ENCODE measurements around the gene KRTAP4-4. TPM values are rescaled to one million over a fixed set of nuclear protein-coding genes. Genes with fewer than 3 reads are reported as not detected.

KRTAP4-4 gene
- total and polyA plus RNA-seq, 2 of the 13 experiments (the other 11 are each of a cell fraction or from before 2014, with no cell fraction given): not detected

GRCh38 chr17:41131979-41132378 is 28.6 kb downstream of the KRTAP4-4 start:
- Histone ChIP-seq H3K4me1 (ENCODE audit: insufficient read depth, low read length) (no peaks in the 10 kb centered on the region), H3K27me3 (ENCODE audit: control insufficient read depth in 1 of 2, insufficient read depth in 2 of 2, low read length in 2 of 2) (0 out of 5 replicates have a peak, but pooled peaks cover 0 to 3% of the 10 kb centered on the region in 2 experiments), H3K36me3 (replicated peaks in 1 of 2; ENCODE audit: control insufficient read depth in 1 of 2, insufficient read depth in 2 of 2, low read length in 2 of 2) (no peaks in the 10 kb centered on the region), H3K4me3 (replicated peaks in 1 of 3; ENCODE audit: insufficient read depth in 1 of 3, low read depth in 2 of 3, low read length in 3 of 3) (no peak overlapping the region), H3K27ac (ENCODE audit: extremely low read length, insufficient read depth, low read length) (no peak overlapping the region), H3K9me3 (ENCODE audit: low read length) (no peaks in the 10 kb centered on the region), H3K9ac (ENCODE audit: insufficient read depth, low read depth, low read length) (no peak overlapping the region), H4K20me1 (ENCODE audit: insufficient read depth, low read length) (no peaks in the 10 kb centered on the region), H3K4me2 (ENCODE audit: low read depth, low read length) (no peak overlapping the region), H2AFZ (ENCODE audit: low read length) (no peak overlapping the region), H3K79me2 (ENCODE audit: insufficient read depth, low read length) (no peaks in the 10 kb centered on the region)
- in situ Hi-C loops (cut with HindIII; ENCODE audit: extremely low pct_ligation_motif_present, low pct_unique_long_range_greater_than_20kb): no loop called here
- FAIRE-seq: no peak
- TF ChIP-seq ZNF275 (CRISPR knock-in tag; IDR thresholded peaks at IDR 0.05; ENCODE audit: borderline replicate concordance) (no peak), KLF12 (CRISPR knock-in tag; IDR thresholded peaks at IDR 0.05; ENCODE audit: borderline replicate concordance) (no peak), BRCA1 (CRISPR knock-in tag; IDR thresholded peaks at IDR 0.05) (no peak)
- intact Hi-C loops (cut with micrococcal nuclease; ENCODE audit: unreplicated experiment): no loop called here
- ChIA-PET POLR2A (no interaction called here), CTCF (ENCODE audit: low intra/inter-chr PET ratio, low total read pairs) (no interaction called here)
- DNase-seq (ENCODE audit: low spot score): peak; percentile 23
- WGBS (ENCODE audit: low lambda C conversion rate): 51% methylated on average over 3 of the region's 3 CpGs
- no TSS peak for BruUV-seq (replicated peaks)
- no peak for ATAC-seq

- Histone ChIP-seq H3K79me2 (ENCODE audit: insufficient read depth, low read length) (no peaks in the 10 kb centered on the region), H3K36me3 (replicated peaks in 1 of 2; ENCODE audit: control insufficient read depth in 1 of 2, insufficient read depth in 2 of 2, low read length in 2 of 2) (no peaks in the 10 kb centered on the region), H4K20me1 (ENCODE audit: insufficient read depth, low read length) (no peaks in the 10 kb centered on the region), H3K4me1 (ENCODE audit: insufficient read depth, low read length) (no peaks in the 10 kb centered on the region), H3K9ac (ENCODE audit: insufficient read depth, low read depth, low read length) (no peak overlapping the region), H3K4me3 (replicated peaks in 1 of 3; ENCODE audit: insufficient read depth in 1 of 3, low read depth in 2 of 3, low read length in 3 of 3) (no peak overlapping the region), H3K9me3 (ENCODE audit: low read length) (no peaks in the 10 kb centered on the region), H2AFZ (ENCODE audit: low read length) (no peak overlapping the region), H3K27me3 (ENCODE audit: control insufficient read depth in 1 of 2, insufficient read depth in 2 of 2, low read length in 2 of 2) (0 out of 5 replicates have a peak, but pooled peaks cover 0 to 3% of the 10 kb centered on the region in 2 experiments), H3K4me2 (ENCODE audit: low read depth, low read length) (no peak overlapping the region), H3K27ac (ENCODE audit: extremely low read length, insufficient read depth, low read length) (no peak overlapping the region)
- intact Hi-C loops (cut with micrococcal nuclease; ENCODE audit: unreplicated experiment) (no loop called here), in situ Hi-C loops (cut with HindIII; ENCODE audit: extremely low pct_ligation_motif_present, low pct_unique_long_range_greater_than_20kb) (no loop called here)
- WGBS (ENCODE audit: low lambda C conversion rate): 2% methylated on average over 1 of the region's 1 CpG
- ChIA-PET POLR2A (no interaction called here), CTCF (ENCODE audit: low intra/inter-chr PET ratio, low total read pairs) (no interaction called here)
- BruUV-seq (replicated peaks): no TSS peak
- no peak for DNase-seq (ENCODE audit: low spot score)
- no peak for ATAC-seq
- TF ChIP-seq ZNF333 (CRISPR knock-in tag; IDR thresholded peaks at IDR 0.05; ENCODE audit: borderline replicate concordance) (no peak), PCBP2 (optimal IDR thresholded peaks at IDR 0.05; ENCODE audit: low read depth, low read length, poor library complexity, severe bottlenecking) (no peak), ASH2L (IDR thresholded peaks at IDR 0.05; ENCODE audit: insufficient read length, low read depth, low read length) (no peak), TBX2 (CRISPR knock-in tag; IDR thresholded peaks at IDR 0.05; ENCODE audit: borderline replicate concordance) (no peak), FOXC1 (CRISPR knock-in tag; IDR thresholded peaks at IDR 0.05; ENCODE audit: borderline replicate concordance) (no peak), AKAP8 (CRISPR knock-in tag; IDR thresholded peaks at IDR 0.05) (no peak), ZBTB49 (CRISPR knock-in tag; IDR thresholded peaks at IDR 0.05; ENCODE audit: borderline replicate concordance) (no peak)
- no peak for FAIRE-seq
Measured at GRCh38 chr17:41127371-41127770, 33.2 kb downstream of the KRTAP4-4 start.

All from HepG2 (cell line).